Mesenchymal stem cell (in vitro differentiated cells and primary cell): ENCODE data around the gene COL3A1.

ENCODE experiments used
- DNase-seq: peaks from one replicate; pipeline ENCODE4 v3.0.0-alpha.2; 2013
- H2AFZ ChIP-seq: one replicate; pipeline ENCODE4 v1.6.1; 2013; ENCODE audit warnings: low read depth, mild to moderate bottlenecking, control low read depth, inconsistent platforms, low read length, moderate library complexity
- H2AK5ac ChIP-seq: 2 replicates; pipeline ENCODE4 v1.6.1; 2013; ENCODE audit warnings: low read length, moderate library complexity, mild to moderate bottlenecking, inconsistent platforms; ENCODE audit not compliant: severe bottlenecking
- H2BK120ac ChIP-seq: one replicate; pipeline ENCODE4 v1.6.1; 2013; ENCODE audit warnings: low read depth, mild to moderate bottlenecking, inconsistent platforms, low read length, moderate library complexity
- H2BK12ac ChIP-seq, 2 experiments: one replicate each; pipeline ENCODE4 v1.6.1; 2013; ENCODE audit warnings: inconsistent platforms in 2 of 2, low read length in 2 of 2, mild to moderate bottlenecking in 2 of 2, moderate library complexity in 2 of 2, control low read depth in 1 of 2
- H2BK15ac ChIP-seq: one replicate; pipeline ENCODE4 v1.6.1; 2013; ENCODE audit warnings: mild to moderate bottlenecking, low read depth, inconsistent platforms; ENCODE audit not compliant: poor library complexity, severe bottlenecking
- H2BK5ac ChIP-seq: 2 replicates; pipeline ENCODE4 v1.6.1; 2013; ENCODE audit warnings: low read depth, mild to moderate bottlenecking, low read length, control low read depth, inconsistent platforms; ENCODE audit not compliant: poor library complexity, severe bottlenecking
- H3K14ac ChIP-seq, 2 experiments: one replicate each; pipeline ENCODE4 v1.6.1; 2013; ENCODE audit warnings: inconsistent platforms in 2 of 2, low read length in 2 of 2, control low read depth in 1 of 2, mild to moderate bottlenecking in 1 of 2, moderate library complexity in 1 of 2
- H3K18ac ChIP-seq, 2 experiments: one replicate each; pipeline ENCODE4 v1.6.1; 2013; ENCODE audit warnings: inconsistent platforms in 2 of 2, low read length in 2 of 2, control low read depth in 1 of 2, low read depth in 1 of 2, mild to moderate bottlenecking in 1 of 2
- H3K23ac ChIP-seq, 2 experiments: one replicate each; pipeline ENCODE4 v1.6.1; 2013; ENCODE audit warnings: inconsistent platforms in 2 of 2, low read length in 2 of 2, mild to moderate bottlenecking in 2 of 2, moderate library complexity in 2 of 2, control low read depth in 1 of 2
- H3K27ac ChIP-seq: 2 replicates; pipeline ENCODE4 v1.5.1; 2013; ENCODE audit warnings: mild to moderate bottlenecking, moderate library complexity, low read length, control low read depth, inconsistent platforms; ENCODE audit not compliant: poor library complexity, severe bottlenecking
- H3K27me3 ChIP-seq, 2 experiments: 2 replicates each; pipeline versions ENCODE4 v1.6.1 to v1.7.0; 2013; ENCODE audit warnings: low read length in 2 of 2, mild to moderate bottlenecking in 2 of 2, moderate library complexity in 2 of 2, control low read depth in 1 of 2, inconsistent platforms in 1 of 2; ENCODE audit not compliant: control insufficient read depth in 1 of 2, insufficient read depth in 1 of 2
- H3K36me3 ChIP-seq, 2 experiments: 2 replicates each; pipeline versions ENCODE4 v1.6.1 to v1.7.0; 2013; ENCODE audit warnings: low read length in 2 of 2, control low read depth in 1 of 2, inconsistent platforms in 1 of 2, low read depth in 1 of 2, mild to moderate bottlenecking in 1 of 2; ENCODE audit not compliant: insufficient read depth in 2 of 2, control insufficient read depth in 1 of 2
- H3K4ac ChIP-seq, 2 experiments: one replicate each; pipeline ENCODE4 v1.6.1; 2013; ENCODE audit warnings: inconsistent platforms in 2 of 2, low read length in 2 of 2, mild to moderate bottlenecking in 2 of 2, moderate library complexity in 2 of 2, control low read depth in 1 of 2, low read depth in 1 of 2
- H3K4me1 ChIP-seq: 2 replicates; pipeline ENCODE4 v1.6.1; 2013; ENCODE audit warnings: low read depth, low read length, control low read depth; ENCODE audit not compliant: control insufficient read depth, insufficient read depth
- H3K4me2 ChIP-seq: 2 replicates; pipeline ENCODE4 v1.6.1; 2013; ENCODE audit warnings: low read length, mild to moderate bottlenecking, inconsistent platforms; ENCODE audit not compliant: poor library complexity, severe bottlenecking
- H3K4me3 ChIP-seq, 2 experiments: 2 replicates each; pipeline versions ENCODE4 v1.5.1 to v1.7.0; 2013; ENCODE audit warnings: low read length in 2 of 2, mild to moderate bottlenecking in 2 of 2, control low read depth in 1 of 2, low read depth in 1 of 2; ENCODE audit not compliant: insufficient read depth in 1 of 2
- H3K79me1 ChIP-seq: replicated peaks from 2 replicates; pipeline ENCODE4 v1.6.1; 2013; ENCODE audit warnings: mild to moderate bottlenecking, control low read depth, low read length, inconsistent platforms; ENCODE audit not compliant: poor library complexity, severe bottlenecking
- H3K9ac ChIP-seq: 2 replicates; pipeline ENCODE4 v1.7.0; 2013; ENCODE audit warnings: mild to moderate bottlenecking, low read length, moderate library complexity
- H3K9me3 ChIP-seq: 2 replicates; pipeline ENCODE4 v1.7.0; 2013; ENCODE audit warnings: mild to moderate bottlenecking, low read length; ENCODE audit not compliant: control insufficient read depth
- H4K8ac ChIP-seq: one replicate; pipeline ENCODE4 v1.6.1; 2013; ENCODE audit warnings: inconsistent platforms, mild to moderate bottlenecking, low read length, moderate library complexity
- H4K91ac ChIP-seq: one replicate; pipeline ENCODE4 v1.6.1; 2013; ENCODE audit warnings: mild to moderate bottlenecking, low read length, inconsistent platforms
- WGBS: methylation state at CpG from one replicate; pipeline ENCODE4 v1.1.7; 2013; ENCODE audit warnings: mixed read lengths; 5-methylcytosine and 5-hydroxymethylcytosine counted together

Gene COL3A1

DNA sequence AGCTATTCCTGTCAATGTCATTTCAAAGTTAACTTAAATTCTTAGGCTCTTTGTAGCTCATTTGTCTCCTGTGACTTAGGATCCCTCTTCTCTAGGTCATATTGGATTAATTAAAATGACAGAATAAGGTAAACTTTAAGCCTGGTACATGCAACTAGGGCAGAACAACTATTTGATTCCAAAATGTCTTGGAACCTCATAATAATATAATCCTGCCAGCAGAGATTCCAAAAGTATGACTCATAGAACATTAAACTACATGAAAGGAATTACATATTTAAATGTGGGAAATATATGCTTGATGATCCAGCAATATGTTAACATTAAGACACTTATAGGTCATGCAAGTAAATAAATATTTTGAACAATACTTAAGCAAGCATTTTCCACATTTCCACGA is 63.3 kb downstream of the COL3A1 start:
- peaks cover 14 to 98% of the 10 kb centered on the region in 2 experiments for H3K36me3 ChIP-seq
- no peak overlapping the region for H3K9ac ChIP-seq
- no peak overlapping the region for H3K4ac ChIP-seq
- no peak overlapping the region for H2AK5ac ChIP-seq
- no peaks in the 10 kb centered on the region for H3K9me3 ChIP-seq
- H2BK5ac ChIP-seq: no peak overlapping the region
- DNase-seq: no peak
- H2BK120ac ChIP-seq: no peak overlapping the region
- H3K4me1 ChIP-seq: no peaks in the 10 kb centered on the region
- H3K23ac ChIP-seq: no peak overlapping the region
- no peak overlapping the region for H2BK12ac ChIP-seq
- no peak overlapping the region for H4K8ac ChIP-seq
- H3K4me3 ChIP-seq: no peak overlapping the region
- H3K27me3 ChIP-seq: no peaks in the 10 kb centered on the region
- H3K14ac ChIP-seq: no peak overlapping the region
- H2BK15ac ChIP-seq: no peak overlapping the region
- no peak overlapping the region for H3K18ac ChIP-seq
- no peak overlapping the region for H3K27ac ChIP-seq
- peaks cover 2% of the 10 kb centered on the region for H3K79me1 ChIP-seq
- no CpG with 5 or more reads among the region's 1 CpG for WGBS
- H2AFZ ChIP-seq: no peak overlapping the region
- no peak overlapping the region for H3K4me2 ChIP-seq
- H4K91ac ChIP-seq: no peak overlapping the region

DNA sequence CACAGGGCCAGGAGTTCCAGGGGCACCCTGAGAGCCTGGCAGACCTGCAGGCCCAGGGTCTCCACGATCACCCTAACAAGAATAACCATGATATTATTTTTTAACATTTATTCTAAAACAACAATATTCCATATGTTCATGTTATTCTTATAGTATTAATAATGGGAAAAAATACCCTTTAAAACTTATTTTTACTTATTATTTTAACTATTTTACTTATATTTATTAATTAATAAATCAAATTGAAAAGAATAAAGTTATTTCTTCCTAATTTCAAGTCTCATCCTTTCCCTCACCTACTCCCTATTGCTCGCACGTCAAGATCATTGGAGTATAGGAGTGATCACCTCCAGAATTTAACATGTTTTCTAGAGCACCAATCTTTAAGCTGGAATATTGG is 71.7 kb downstream of the COL3A1 start:
- Histone ChIP-seq H4K91ac (no peak overlapping the region), H2BK120ac (no peak overlapping the region), H2BK12ac (no peak overlapping the region), H3K18ac (no peak overlapping the region), H3K4me1 (no peaks in the 10 kb centered on the region), H3K9me3 (no peaks in the 10 kb centered on the region), H2BK15ac (no peak overlapping the region), H3K23ac (no peak overlapping the region), H2AK5ac (no peak overlapping the region), H3K9ac (no peak overlapping the region), H3K36me3 (peaks cover 13 to 88% of the 10 kb centered on the region in 2 experiments), H3K27ac (no peak overlapping the region), H3K4me2 (no peak overlapping the region), H3K14ac (no peak overlapping the region), H3K4me3 (no peak overlapping the region), H3K4ac (no peak overlapping the region), H3K27me3 (no peaks in the 10 kb centered on the region), H4K8ac (no peak overlapping the region), H2BK5ac (no peak overlapping the region), H2AFZ (no peak overlapping the region), H3K79me1 (peaks cover 8% of the 10 kb centered on the region)
- 100% methylated on average over 2 of the region's 3 CpGs for WGBS
- no peak for DNase-seq

- H3K9ac ChIP-seq: peak overlapping the region; percentile 2
- WGBS: no CpG with 5 or more reads among the region's 2 CpGs
Measured at GRCh38 chr2:189046320-189046719, 72.1 kb downstream of the COL3A1 start.

DNA sequence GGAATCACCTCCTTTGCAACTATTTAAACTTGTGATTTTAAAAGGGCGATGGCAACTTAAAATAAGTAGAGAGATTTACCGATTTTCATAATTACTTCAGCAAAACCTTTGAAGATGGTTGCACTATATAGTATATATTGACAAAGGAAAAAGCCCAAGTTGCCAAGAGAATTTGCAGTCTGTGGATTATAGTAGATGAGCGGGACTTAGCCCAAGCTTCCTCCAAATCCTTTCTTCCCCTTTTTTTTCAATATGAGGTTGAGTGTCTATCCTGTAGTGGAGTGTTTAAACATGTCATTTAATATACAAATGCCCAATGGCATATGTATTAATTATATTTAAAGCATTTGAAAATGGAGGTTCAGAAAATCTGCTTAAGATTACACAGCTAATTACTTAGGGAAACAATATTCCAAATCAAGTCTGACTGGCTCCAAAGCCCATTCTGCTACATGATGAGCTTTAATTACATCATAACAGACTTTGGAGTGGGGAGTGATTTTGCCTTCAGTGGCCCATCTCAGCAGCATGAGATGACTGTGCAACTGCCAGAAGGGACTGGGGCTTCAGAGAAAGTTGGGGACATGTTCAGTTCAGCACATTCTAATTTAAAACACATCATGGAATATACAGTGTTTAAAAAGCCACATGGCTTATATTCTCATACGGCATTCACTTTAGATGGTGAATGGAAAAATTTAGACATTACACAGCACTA is 73.2 kb downstream of the COL3A1 start:
- peaks cover 14 to 88% of the 10 kb centered on the region in 2 experiments for H3K36me3 ChIP-seq
- H3K9ac ChIP-seq: no peak overlapping the region
- H2BK5ac ChIP-seq: no peak overlapping the region
- no peak overlapping the region for H3K4me2 ChIP-seq
- no peak overlapping the region for H3K14ac ChIP-seq
- peaks cover 7% of the 10 kb centered on the region for H3K79me1 ChIP-seq
- no peak overlapping the region for H2AFZ ChIP-seq
- H3K27ac ChIP-seq: no peak overlapping the region
- no peak overlapping the region for H3K23ac ChIP-seq
- no peaks in the 10 kb centered on the region for H3K9me3 ChIP-seq
- H2AK5ac ChIP-seq: no peak overlapping the region
- H3K27me3 ChIP-seq: no peaks in the 10 kb centered on the region
- H4K8ac ChIP-seq: no peak overlapping the region
- H2BK15ac ChIP-seq: no peak overlapping the region
- no peak overlapping the region for H2BK120ac ChIP-seq
- H3K4me1 ChIP-seq: no peaks in the 10 kb centered on the region
- DNase-seq: no peak
- H3K4ac ChIP-seq: no peak overlapping the region
- H3K18ac ChIP-seq: no peak overlapping the region
- H2BK12ac ChIP-seq: no peak overlapping the region
- whole genome bisulfite sequencing: no CpG with 5 or more reads among the region's 4 CpGs
- H3K4me3 ChIP-seq: no peak overlapping the region
- no peak overlapping the region for H4K91ac ChIP-seq

More at GRCh38 chr2:189046320-189046719, 72.1 kb downstream of the COL3A1 start:
- H3K4me3 ChIP-seq: no peak overlapping the region
- H3K27me3 ChIP-seq: no peaks in the 10 kb centered on the region
- no peak overlapping the region for H2BK120ac ChIP-seq
- no peaks in the 10 kb centered on the region for H3K9me3 ChIP-seq
- no peak overlapping the region for H3K14ac ChIP-seq
- H2AK5ac ChIP-seq: no peak overlapping the region
- H2AFZ ChIP-seq: no peak overlapping the region
- H3K79me1 ChIP-seq: peaks cover 9% of the 10 kb centered on the region
- no peak overlapping the region for H2BK15ac ChIP-seq
- no peak overlapping the region for H4K8ac ChIP-seq
- DNase-seq: no peak
- H2BK5ac ChIP-seq: no peak overlapping the region
- H4K91ac ChIP-seq: no peak overlapping the region
- no peak overlapping the region for H3K27ac ChIP-seq
- no peak overlapping the region for H3K4me2 ChIP-seq
- H3K23ac ChIP-seq: no peak overlapping the region
- H3K4me1 ChIP-seq: no peaks in the 10 kb centered on the region
- H3K36me3 ChIP-seq: peaks cover 16 to 88% of the 10 kb centered on the region in 2 experiments
- H3K4ac ChIP-seq: no peak overlapping the region
- H3K18ac ChIP-seq: no peak overlapping the region
- H2BK12ac ChIP-seq: no peak overlapping the region
